GM18867 (cell line): ENCODE data around the gene AMOTL1.
"Not testable (repeated sequence)": the region's sequence is repeated elsewhere in the genome, so short reads cannot be mapped to it uniquely, and the experiment has no call there.

Experiments used
- ATAC-seq: cut with Tn5 transposase; IDR thresholded peaks from one replicate; pipeline ENCODE4 v1.9.1; 2021; ENCODE audit warnings: mild to moderate bottlenecking, moderate library complexity; ENCODE audit not compliant: unreplicated experiment

Gene AMOTL1

DNA sequence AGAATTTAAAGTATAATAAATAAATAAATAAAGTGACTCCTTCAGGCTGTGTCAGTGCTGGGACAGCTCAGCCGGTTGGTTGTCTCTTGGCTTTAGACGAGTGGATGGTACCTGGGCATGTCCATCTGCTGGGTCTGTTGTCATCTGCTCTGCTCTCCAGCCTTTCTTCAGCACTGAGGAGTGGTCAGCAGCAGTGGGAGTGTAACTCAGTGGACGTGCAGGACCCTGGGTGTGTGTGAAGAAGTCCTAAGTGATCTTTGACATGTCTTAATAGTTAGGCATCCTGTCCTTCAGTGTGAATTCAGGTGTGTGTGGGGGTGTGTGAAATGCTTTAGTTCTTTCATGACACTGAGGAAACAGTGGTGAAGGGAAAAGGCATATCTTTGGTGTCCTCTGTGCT, 24.3 kb downstream of the AMOTL1 start:
- no peak for ATAC-seq

DNA sequence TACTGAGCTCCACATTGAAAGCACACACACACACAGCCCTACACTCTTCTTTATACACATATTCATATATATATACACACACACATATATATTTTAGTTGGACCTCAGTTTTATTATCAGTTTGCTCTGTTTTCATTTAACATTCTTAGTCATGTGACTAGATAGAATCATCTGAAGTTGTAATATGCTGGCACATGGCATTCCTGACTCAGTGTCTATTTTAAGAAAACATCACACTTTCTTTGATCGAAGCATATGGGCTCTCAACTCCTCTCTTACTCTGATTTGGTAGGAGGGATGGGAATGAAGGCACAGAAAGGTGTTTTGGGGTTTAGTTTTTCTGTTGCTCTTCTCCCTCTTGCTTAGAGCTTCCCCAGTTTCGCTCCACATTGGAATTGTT, 24.8 kb downstream of the AMOTL1 start:
- no peak for ATAC-seq

DNA sequence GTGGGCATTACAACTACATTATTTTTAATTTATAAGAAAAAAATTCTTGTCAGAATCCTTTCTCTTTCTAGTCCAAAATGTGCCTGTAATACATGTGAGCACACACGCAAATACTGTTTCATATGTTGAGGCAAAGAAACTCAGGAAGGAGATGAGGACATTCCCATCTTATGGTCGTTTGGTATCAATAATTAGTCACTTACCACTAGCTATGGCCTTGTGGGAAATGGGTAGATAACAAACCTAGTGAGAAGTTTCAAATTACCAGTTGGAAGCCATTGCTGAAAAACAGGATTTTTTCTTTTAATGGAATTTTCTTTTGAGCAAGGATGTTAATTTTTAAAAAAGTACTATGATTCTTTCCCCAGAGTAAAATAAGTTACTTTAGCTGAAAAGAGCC, 25.7 kb downstream of the AMOTL1 start:
- ATAC-seq: no peak

DNA sequence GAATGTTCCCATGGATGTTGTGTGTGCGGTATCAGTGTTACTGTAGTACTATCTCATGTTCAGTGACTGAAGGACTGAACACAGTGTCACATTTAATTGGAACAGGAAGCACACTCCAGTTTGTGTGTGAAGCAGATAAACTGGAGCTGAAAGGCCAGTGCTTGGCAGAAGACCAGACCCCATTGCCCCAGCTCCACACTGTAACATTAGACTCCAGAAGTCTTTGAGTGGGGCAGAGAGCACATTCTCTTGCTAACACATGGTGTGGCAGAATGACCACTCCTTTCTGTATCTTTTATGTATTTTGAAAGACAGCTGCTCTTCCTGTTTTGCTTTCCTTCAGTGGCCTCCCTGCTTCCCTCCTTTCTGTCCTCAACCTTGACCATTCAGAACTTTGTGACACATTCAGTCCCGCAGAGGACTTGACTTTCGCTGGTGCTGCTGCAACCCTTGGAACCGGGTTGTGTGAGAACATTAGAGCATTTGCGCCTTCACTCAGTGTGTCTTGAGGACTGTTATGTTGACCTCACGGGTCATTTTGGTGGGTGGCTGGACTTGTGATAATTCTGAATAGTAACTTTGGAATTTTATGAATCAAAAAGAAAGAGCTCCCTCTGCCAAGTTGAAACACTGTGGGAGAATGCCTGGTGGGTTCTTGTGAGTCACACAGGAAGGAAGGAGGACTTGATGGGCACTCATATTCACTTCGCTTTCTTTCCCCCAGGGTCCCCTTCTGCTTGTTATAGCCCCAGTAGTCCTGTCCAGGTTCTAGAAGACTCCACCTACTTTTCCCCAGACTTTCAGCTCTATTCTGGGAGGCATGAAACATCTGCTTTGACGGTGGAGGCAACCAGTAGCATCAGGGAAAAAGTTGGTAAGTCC, 26.4 kb downstream of the AMOTL1 start:
- no peak for ATAC-seq

DNA sequence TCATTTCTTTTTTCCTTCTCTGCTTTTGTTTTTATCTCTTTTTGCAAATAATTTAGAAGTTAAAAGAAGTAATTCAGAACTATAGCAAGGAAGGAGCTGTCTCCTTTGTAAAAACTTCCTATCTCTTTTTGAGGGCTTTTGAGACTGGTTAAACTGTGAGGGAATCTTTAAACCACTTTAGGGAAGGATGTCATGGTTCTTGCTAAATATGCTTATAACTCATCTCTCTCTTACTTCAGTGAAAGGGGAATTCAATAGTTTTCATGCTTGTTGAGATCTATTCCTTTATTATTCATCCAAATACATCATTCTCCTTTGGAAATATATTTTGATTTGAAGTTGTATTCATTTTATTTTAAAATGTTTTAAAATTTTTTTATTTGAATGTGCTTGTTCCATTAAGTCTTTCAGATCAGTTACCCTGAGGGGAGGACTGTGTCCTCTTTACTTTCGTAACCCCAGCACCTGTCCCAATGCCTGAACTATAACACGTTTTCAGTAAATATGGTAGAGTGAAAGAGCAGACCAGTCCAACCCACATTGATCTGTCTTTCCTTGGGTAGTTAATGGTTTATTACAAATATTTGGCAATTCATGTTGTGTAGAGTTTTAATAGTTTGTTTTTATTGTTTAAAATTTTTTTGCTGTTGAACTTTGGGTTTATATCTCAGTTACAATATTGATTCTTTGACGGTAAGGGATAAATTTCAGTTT, 27.5 kb downstream of the AMOTL1 start:
- no peak for ATAC-seq

DNA sequence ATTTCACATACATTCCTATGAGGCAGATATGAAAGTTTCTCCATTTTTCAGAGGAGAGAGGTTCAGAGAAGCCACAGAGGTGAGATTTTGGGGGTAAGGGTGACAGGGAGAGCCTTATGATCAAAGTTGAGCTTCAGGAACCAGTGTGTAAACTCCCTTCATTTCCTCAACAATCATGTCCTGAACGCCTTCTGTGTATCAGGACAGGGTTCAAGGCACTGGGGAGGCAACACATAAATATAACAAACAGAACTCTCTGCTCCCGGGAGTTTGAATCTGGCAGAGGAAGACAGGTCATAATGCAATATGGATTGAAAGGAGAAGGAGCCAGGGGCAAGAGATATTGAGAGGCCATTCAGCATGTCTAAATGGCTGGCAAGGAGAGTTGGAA, 28.0 kb downstream of the AMOTL1 start:
- ATAC-seq: no peak

DNA sequence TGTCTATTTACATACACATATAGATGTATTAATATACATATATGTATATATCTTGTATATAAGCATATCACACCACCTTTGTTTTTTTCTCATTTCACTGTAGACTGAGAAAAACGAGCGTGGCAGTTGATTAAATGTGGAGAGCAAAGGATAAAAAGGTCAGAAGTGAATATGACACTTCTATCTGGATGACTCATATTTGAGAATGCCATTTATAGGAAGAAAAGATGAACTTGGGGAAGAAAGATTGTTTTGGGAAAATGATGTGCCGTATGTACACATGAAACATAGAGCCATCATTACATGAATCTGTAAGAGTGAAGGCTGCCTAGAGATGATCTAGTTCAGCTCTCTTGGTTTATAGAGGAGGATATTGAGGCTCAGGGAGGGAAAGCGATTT, 28.7 kb downstream of the AMOTL1 start:
- no peak for ATAC-seq

DNA sequence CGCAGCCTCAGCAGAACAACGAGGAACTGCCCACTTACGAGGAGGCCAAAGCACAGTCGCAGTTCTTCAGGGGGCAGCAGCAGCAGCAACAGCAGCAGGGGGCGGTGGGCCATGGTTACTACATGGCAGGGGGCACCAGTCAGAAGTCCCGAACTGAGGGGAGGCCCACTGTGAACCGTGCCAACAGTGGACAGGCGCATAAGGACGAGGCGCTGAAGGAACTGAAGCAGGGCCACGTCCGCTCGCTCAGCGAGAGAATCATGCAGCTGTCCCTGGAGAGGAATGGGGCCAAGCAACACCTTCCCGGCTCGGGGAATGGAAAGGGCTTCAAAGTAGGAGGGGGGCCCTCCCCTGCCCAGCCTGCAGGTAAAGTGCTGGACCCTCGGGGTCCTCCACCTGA, 31.6 kb downstream of the AMOTL1 start:
- no peak for ATAC-seq

DNA sequence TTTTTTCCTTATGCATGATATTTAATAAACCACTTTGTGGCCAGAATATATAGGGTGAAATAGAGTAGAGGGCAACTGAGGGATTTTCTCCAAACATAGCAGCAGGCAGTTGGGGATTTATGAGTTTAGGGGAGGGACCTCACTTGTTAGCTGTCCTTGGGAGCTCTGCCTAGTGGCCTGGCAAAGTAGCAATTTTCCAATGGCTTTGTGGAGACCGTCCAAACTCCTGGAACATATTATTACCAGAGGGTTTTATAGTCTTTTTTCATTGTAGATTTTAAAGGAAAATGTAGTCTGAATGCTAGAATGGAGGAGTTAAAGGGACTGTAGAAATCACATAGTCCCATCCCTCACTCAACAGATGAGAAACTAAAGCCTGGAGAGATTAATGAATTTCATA, 32.3 kb downstream of the AMOTL1 start:
- no peak for ATAC-seq

DNA sequence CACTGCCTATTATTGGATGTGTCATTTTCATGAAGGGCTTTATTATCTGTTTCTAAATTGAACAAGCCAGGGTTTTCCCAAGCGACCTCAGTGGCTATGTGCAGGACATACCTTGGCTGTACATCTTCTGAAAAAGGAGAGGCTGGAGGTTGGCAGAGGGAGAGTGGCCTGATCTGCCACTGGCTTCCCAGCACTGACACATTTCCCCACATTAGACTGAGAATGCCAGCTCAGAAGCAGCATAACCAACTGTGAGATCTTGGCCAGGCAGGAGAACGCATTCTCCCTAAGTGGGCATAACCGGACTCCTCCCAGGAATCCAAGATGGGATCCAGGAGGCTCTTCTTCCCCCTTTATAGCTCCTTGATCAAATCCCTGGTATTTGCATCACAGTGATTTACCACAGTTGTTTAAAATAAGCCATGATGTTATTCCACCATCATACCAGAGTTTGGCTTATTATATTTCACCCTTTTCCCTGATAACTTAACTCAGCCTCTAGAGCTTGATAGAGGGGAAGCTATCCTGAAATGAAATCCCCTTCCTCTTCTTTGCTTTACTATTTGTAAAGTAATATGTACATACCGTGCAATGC, 33.8 kb downstream of the AMOTL1 start:
- ATAC-seq: no peak

DNA sequence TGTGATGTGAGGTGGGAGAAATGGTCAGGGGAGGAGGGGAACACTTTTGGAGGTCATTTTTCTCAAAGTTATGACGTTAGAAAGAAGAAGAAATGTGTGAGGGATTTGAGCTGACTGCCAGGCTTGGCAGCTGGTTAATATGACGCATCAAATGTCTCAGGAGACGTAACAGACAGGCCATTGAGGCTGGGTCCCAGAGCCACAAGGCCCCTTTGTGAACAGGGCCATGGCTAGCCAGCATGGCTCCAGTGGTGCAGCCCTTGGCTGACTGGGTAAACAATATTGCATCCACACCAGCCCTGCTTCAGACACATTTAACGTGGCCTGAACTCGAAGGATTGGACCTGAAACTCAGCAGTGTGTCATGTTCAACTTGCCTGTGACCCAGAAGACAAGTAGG, 34.3 kb downstream of the AMOTL1 start:
- ATAC-seq: no peak

DNA sequence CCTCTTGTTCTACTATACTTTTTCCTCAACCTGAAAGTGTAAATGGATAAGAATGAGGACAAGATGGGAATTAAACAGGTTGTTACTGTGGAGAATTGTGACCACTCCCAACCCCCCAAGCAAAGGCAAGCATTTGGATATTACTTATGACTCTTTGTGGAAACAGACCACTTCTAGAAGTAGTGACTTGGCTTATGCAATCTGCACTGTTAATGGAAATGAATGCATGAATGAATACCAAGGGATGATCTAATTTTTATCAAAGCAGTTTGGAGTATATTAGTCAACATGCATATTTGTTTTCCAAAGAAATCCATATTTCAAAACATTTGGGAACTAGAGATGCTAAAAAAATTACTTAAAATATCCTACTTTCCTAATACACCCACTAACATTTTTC, 35.3 kb downstream of the AMOTL1 start:
- ATAC-seq: no peak

DNA sequence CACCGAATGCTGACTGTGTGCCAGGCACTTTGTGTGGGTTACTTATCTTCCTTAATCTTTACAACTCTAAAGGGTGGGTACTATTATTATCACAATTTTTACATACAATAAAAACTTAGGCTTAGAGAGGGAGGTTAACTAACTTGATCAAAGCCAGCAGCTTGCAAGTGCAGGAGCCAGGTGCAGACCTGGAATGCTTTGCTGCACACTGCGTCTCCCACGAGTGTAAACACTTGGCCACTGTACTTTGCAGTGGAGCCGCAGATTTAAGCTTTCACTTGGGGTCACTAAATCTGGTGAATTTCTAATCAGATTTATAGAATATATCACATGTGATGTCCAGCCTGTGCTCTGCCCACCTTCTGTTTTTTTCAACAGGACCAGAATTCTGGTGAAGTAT, 36.7 kb downstream of the AMOTL1 start:
- ATAC-seq: no peak

DNA sequence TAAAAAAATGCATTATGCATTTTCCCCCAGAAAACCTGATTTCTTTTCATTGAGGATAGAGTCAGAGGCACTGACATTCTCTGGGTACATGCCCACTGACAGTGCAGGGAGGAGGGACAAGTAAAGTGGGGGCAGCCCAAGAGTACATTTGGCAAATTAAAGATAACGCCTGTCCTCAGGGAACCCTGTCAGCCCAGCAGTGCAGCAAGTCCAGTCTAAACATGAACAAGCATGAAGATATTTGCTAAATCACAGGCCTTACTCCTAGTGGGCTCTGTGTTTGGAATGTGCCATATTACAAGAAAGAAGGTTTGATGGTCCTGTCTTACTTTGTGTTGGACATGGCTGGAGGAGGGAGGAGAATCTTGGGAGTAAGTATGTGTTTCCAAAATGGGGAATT, 37.9 kb downstream of the AMOTL1 start:
- no peak for ATAC-seq

DNA sequence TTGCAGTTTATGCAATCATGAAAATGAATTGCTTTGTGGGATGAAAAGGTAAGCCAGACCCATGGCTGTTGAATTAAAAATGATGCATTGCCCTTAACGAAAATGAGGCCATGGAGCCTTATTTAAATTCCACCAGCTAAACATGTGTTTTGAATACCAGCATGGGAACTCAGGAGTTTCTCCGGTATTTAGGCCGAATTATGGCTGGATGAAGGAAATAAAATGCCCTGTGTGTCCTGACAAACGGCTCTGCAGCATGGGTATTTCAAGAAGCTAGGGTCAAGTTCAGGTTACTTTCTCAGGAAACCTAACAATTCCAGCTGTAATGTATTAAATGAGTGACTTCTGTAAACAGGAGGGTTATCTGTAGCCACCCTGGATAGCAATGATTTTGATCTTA, 38.3 kb downstream of the AMOTL1 start:
- ATAC-seq: no peak

DNA sequence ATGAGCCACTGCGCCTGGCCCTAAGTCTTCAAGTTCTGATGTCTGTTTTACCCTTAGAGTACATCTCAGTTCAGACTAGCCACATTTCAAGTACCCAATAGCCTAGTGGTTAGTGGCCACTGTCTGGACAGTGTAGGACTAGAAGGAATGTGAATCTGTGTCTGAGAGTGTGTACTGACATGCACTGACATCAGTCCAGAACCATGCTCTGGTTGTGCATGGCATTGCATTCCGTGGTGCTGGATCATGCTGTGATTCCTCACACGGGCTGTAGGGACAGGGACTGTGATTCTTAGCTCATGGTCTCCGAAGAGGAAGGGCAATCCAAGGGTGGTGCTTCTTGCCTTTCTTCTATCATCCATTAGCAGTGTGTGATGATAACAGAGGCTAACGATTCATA, 41.1 kb downstream of the AMOTL1 start:
- no peak for ATAC-seq

DNA sequence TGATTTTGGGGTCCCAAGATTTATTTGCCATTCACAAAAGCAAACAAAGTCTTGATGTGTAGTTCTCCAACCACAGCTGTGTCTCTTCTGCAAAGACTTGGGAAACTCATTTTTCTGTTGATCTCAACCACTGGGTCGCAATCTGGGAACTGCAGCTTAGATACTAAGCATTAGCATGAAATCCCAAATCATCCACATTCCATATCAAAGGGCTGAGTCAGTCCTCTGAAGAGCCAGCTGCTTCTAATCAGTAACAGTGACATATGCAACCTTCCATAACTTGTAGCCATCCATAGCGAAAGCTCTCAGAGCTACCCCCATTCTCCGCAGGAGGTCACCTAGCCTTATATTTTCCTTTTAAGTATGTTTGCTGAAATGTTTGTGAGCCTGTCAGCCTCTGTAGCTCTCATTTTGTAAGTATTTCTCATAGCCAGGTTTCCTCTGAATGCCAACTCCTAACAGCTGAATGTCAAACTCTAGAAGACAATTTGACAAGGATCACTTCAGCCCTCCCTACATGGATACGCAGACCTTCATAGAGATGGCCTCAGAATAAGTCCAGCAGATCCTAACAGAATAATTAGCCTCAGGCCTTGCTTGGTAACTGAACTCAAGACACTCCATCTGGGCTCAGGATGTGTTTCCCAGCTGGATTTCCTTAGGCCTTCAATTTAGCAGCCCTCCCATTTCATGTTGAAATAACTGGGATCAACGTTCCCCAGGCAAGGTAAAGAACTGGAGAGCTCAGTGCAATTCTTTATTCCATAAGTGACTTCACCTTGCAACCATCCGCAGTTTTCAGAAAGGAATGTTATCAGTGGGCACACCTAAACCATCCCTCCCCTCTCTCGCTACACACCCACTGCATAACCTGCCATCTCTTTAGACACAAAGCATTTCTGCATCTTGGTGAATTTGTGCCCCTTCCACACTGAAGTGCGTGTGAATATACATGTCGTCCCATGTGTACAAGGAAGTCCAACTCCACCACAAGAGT, 44.9 kb downstream of the AMOTL1 start:
- not testable (repeated sequence) for ATAC-seq

DNA sequence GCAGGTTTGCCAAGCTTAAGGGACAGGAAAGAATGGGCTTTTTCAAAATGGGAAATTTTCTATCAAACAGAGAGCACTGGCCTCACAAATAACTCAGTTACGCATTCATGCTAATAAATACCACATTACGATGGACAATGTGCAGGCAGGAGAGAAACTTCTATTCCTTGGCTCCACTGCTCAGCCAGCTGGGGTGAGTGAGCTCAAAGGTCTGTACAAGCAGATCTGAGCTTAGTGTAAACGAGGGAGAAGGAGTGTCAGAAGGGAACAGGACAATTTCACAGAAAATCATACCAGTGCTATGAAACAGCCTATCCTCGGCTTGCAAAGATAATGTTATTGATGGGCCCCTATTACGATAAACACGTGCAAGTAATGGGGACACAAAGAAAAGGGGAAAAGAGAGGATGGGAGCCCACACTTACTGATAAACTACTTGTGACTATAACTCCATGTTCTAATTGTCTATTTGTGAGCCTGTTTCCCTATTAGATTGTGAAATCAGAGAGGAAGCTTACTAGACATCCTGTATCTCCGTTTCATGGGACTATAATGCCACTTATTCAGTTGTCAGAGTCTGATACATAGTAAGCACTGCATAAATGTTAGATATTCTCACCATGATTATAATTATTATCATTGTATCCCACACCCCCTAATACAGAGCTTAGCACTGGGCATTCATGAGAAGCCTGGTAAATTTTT, 46.3 kb downstream of the AMOTL1 start:
- ATAC-seq: no peak

DNA sequence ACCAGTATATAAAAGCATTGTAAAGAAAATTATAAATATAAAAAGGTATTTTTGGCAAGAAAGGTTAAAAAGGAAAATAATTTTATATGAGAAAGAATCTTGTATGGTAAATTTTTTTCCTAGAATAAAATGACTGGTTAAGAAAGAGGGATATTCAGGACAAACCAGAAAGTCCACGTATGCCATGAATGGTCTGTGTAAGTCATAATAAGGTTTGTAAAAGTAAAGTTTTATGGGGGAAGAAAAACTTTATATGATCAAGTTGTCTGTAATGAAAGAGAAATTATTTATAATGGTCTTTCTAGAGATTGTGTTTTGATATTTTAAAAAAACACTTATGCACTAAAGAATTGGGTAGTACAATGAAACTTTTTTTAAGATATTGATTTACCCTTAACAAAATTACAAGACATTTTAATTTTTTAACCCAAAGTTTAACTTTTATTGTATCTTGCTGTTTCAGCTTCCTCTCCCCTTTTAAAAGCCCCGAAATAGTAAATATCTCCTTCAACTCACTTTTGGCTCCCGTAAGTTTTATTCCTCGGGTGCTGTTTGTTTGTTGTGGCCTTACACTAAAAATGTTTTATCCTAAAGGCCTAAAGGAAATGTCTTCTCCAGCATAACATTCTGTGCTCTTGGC, 47.7 kb downstream of the AMOTL1 start:
- no peak for ATAC-seq

DNA sequence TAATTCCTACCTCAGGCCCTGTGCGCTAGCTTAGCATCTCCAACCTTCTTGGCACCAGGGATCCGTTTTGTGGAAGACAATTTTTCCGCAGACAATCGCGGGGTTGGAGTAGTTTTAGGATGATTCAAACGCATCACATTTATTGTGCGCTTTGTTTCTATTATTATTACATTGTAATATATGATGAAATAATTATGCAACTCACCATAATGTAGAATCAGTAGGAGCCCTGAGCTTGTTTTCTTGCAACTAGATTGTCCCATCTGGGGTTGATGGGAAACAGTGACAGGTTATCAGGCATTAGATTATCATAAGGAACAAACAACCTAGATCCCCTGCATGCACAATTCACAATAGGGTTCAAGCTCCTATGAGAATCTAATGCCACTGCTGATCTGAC, 52.3 kb downstream of the AMOTL1 start:
- no peak for ATAC-seq
